HFFc6 (cell line): Measurements from ENCODE around the gene TDRD15. TPM values are rescaled to one million over a fixed set of nuclear protein-coding genes. Genes with fewer than 3 reads are reported as not detected.

Experiments used
- DNase-seq: peaks from one replicate; pipeline ENCODE4 v3.0.0-alpha.2; 2018
- H3K27ac Mint-ChIP-seq: 2 replicates; pipeline ENCODE4 v1.8.0; 2020; ENCODE audit warnings: mild to moderate bottlenecking, mixed read lengths
- H3K27me3 Mint-ChIP-seq: 2 replicates; pipeline ENCODE4 v1.8.0; 2021; ENCODE audit warnings: mild to moderate bottlenecking, moderate library complexity, mixed read lengths; ENCODE audit not compliant: insufficient read depth
- H3K36me3 Mint-ChIP-seq: 2 replicates; pipeline ENCODE4 v1.8.0; 2021; ENCODE audit warnings: low read depth, mixed read lengths
- H3K4me1 Mint-ChIP-seq: 2 replicates; pipeline ENCODE4 v1.8.0; 2020; ENCODE audit warnings: low read depth, mixed read lengths
- H3K4me3 Mint-ChIP-seq: 2 replicates; pipeline ENCODE4 v1.8.0; 2020; ENCODE audit warnings: mild to moderate bottlenecking, moderate library complexity, mixed read lengths
- H3K9me3 Mint-ChIP-seq: 2 replicates; pipeline ENCODE4 v1.8.0; 2020; ENCODE audit warnings: mild to moderate bottlenecking, mixed read lengths
- total RNA-seq, 6 experiments: library from RNA; stranded (reverse); fragmentation: NEBNext Ultra II Directional; extraction: Animal tissue kit (Norgen Biotek cat#: 25700); gene quantifications; 2 replicates in 1 of 6; 3 replicates in 5 of 6; pipeline ENCODE4 v1.2.3, GENCODE V29; 2021
- TF ChIP-seq, protein P1 (sequence below): fragments of 200-600 bp; sonication (generic); IDR thresholded peaks from 2 replicates; pipeline ENCODE4 v1.5.0; 2021; ENCODE audit warnings: antibody characterized with exemption, mild to moderate bottlenecking

The TDRD15 gene
- total RNA-seq, 6 experiments from 2014 or later: not detected

DNA sequence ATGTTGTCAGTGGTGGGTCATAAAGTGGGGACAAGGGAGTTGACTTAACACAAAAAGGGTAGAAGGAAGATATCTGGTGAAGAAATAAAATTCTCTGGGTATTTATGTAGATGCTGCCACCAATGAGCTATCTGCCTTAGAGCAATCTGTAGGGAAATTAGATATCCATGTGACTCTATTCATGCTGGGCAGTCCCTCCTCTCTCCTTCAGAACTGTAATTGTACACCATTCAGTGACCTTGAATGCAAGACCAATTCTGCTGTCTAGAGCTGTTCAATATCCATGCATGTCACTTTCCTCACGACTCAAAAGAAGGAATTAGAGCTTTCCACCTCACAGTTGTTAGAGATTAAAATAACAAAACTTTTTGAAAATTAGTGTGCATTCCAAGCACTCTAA, 28.6 kb upstream of the TDRD15 start:
- H3K27ac Mint-ChIP-seq: no peak overlapping the region
- TF ChIP-seq, protein P1, sequence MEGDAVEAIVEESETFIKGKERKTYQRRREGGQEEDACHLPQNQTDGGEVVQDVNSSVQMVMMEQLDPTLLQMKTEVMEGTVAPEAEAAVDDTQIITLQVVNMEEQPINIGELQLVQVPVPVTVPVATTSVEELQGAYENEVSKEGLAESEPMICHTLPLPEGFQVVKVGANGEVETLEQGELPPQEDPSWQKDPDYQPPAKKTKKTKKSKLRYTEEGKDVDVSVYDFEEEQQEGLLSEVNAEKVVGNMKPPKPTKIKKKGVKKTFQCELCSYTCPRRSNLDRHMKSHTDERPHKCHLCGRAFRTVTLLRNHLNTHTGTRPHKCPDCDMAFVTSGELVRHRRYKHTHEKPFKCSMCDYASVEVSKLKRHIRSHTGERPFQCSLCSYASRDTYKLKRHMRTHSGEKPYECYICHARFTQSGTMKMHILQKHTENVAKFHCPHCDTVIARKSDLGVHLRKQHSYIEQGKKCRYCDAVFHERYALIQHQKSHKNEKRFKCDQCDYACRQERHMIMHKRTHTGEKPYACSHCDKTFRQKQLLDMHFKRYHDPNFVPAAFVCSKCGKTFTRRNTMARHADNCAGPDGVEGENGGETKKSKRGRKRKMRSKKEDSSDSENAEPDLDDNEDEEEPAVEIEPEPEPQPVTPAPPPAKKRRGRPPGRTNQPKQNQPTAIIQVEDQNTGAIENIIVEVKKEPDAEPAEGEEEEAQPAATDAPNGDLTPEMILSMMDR: no peak
- DNase-seq: no peak
- H3K27me3 Mint-ChIP-seq: no peaks in the 10 kb centered on the region
- H3K9me3 Mint-ChIP-seq: peaks cover 37% of the 10 kb centered on the region
- H3K36me3 Mint-ChIP-seq: 0 out of 2 replicates have a peak, but pooled peaks cover 4% of the 10 kb centered on the region
- no peaks in the 10 kb centered on the region for H3K4me1 Mint-ChIP-seq
- no peak overlapping the region for H3K4me3 Mint-ChIP-seq

DNA sequence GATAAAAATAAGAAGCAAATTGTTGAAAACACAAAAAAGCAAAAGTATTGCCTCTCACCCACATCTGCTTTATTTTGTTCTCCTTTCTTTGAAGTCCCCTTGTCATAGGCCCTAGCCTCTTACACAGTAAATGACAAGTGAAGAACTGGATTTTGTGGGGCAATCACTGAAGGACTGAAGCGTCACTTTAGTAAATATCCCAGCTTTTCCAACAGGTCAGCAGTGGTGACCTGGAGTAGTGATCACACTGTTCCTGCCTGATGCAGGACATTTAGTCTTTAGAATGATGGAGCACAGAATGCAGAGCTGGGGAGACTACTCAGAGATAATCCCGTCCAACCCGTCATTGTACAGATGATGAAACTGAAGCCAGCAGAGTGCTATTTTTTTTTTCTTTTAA, 28.1 kb upstream of the TDRD15 start:
- H3K9me3 Mint-ChIP-seq: peaks cover 41% of the 10 kb centered on the region
- no peak overlapping the region for H3K4me3 Mint-ChIP-seq
- no peaks in the 10 kb centered on the region for H3K27me3 Mint-ChIP-seq
- DNase-seq: no peak
- TF ChIP-seq, protein P1: no peak
- 0 out of 2 replicates have a peak, but pooled peaks cover 4% of the 10 kb centered on the region for H3K36me3 Mint-ChIP-seq
- no peaks in the 10 kb centered on the region for H3K4me1 Mint-ChIP-seq
- H3K27ac Mint-ChIP-seq: no peak overlapping the region

- H3K27me3 Mint-ChIP-seq: no peaks in the 10 kb centered on the region
Observed at GRCh38 chr2:21096458-21096857, 27.3 kb upstream of the TDRD15 start.

GRCh38 chr2:21097331-21097730, 26.4 kb upstream of the TDRD15 start:
- H3K36me3 Mint-ChIP-seq: 0 out of 2 replicates have a peak, but pooled peaks cover 4% of the 10 kb centered on the region
- H3K27me3 Mint-ChIP-seq: no peaks in the 10 kb centered on the region; the same call in 1 of the 2 replicates
- no peaks in the 10 kb centered on the region for H3K4me1 Mint-ChIP-seq
- TF ChIP-seq, protein P1: no peak
- no peak for DNase-seq
- H3K4me3 Mint-ChIP-seq: no peak overlapping the region
- peaks cover 54% of the 10 kb centered on the region for H3K9me3 Mint-ChIP-seq
- H3K27ac Mint-ChIP-seq: no peak overlapping the region

More at GRCh38 chr2:21096458-21096857, 27.3 kb upstream of the TDRD15 start:
- no peak overlapping the region for H3K4me3 Mint-ChIP-seq
- H3K36me3 Mint-ChIP-seq: 0 out of 2 replicates have a peak, but pooled peaks cover 4% of the 10 kb centered on the region
- no peak overlapping the region for H3K27ac Mint-ChIP-seq
- H3K4me1 Mint-ChIP-seq: no peaks in the 10 kb centered on the region
- DNase-seq: no peak
- peaks cover 46% of the 10 kb centered on the region for H3K9me3 Mint-ChIP-seq
- TF ChIP-seq, protein P1: no peak

DNA sequence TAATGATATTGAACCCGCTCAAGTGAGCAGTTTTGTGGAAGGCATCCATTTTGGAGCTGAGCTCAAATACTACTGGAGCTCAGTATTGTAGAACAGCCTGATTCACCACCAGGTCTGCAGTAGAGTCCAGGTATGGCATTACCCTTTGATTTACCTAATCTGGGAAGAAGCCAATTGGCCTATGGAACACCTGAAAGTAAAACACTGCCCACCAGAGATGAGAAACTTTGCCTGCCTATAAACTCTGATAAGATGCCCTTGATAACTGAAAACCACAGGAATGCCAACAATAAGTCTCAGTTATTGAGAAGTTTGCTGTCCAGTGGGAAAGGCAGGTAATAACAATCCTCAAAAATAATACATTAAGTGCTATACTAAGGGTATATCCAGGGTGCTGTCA, 25.5 kb upstream of the TDRD15 start:
- H3K27me3 Mint-ChIP-seq: no peaks in the 10 kb centered on the region; the same call in 1 of the 2 replicates
- 0 out of 2 replicates have a peak, but pooled peaks cover 4% of the 10 kb centered on the region for H3K36me3 Mint-ChIP-seq
- DNase-seq: no peak
- no peak overlapping the region for H3K4me3 Mint-ChIP-seq
- TF ChIP-seq, protein P1: no peak
- H3K9me3 Mint-ChIP-seq: peaks cover 56% of the 10 kb centered on the region
- no peaks in the 10 kb centered on the region for H3K4me1 Mint-ChIP-seq
- no peak overlapping the region for H3K27ac Mint-ChIP-seq
